ENCODE data around the gene RAB3IL1.

- TF ChIP-seq POLR2AphosphoS5 (IDR thresholded peaks at IDR 0.05) (no peak), CTCF (IDR thresholded peaks at IDR 0.05) (no peak), POLR2A (IDR thresholded peaks at IDR 0.05) (peak in 1 of 2 donors; percentile 9)
Observed at GRCh38 chr11:61964058-61964665, 46.8 kb upstream of the RAB3IL1 start.
